ENCODE results near the gene FABP7. TPM values are rescaled to one million over a fixed set of nuclear protein-coding genes. Genes with fewer than 3 reads are reported as not detected.
"Not testable (repeated sequence)": the region's sequence is repeated elsewhere in the genome, so short reads cannot be mapped to it uniquely, and the experiment has no call there.

FABP7 gene
- total and polyA plus RNA-seq, 5 donors from 2014 or later = not detected

DNA sequence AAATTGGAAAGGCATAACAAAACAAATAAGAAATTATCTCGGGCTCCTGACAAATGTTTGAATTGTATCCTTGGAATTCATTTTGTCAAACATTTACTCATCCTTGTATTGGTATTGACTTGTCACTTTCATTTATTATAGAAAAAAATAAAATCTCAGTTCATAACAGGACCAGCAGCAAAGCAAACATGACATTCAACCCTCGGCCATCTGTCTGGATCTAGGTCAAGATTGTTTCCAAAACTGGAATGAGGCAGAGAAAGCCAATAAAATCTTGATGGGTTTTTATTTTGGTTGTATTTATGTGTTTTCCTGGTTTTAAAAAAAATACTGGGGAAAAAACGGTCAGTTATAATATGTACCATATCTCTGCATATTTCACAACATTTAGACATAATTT lies 42.9 kb upstream of the FABP7 start:
- Mint-ChIP-seq H3K9me3 (peaks cover 0 to 3% (median 0%) of the 10 kb centered on the region in 7 donors), H3K27ac (no peak overlapping the region), H3K36me3 (no peaks in the 10 kb centered on the region), H3K4me1 (no peaks in the 10 kb centered on the region), H3K4me3 (no peak overlapping the region), H3K27me3 (no peaks in the 10 kb centered on the region)
- ATAC-seq (ENCODE audit: low read depth in 2 of 2) (no peak), DNase-seq (no peak)
- Histone ChIP-seq H3K4me1 (ENCODE audit: control insufficient read depth, insufficient read depth, low read length, poor library complexity, severe bottlenecking) (no peaks in the 10 kb centered on the region), H3K36me3 (ENCODE audit: control insufficient read depth, insufficient read depth, low read length) (no peaks in the 10 kb centered on the region), H3K27me3 (ENCODE audit: control insufficient read depth, insufficient read depth, low read length) (no peaks in the 10 kb centered on the region), H3K4me3 (ENCODE audit: low read depth, low read length) (no peak overlapping the region), H3K9me3 (ENCODE audit: control insufficient read depth in 2 of 2, low read length in 2 of 2) (no peaks in the 10 kb centered on the region), H3K27ac (ENCODE audit: insufficient read depth, low read length, poor library complexity, severe bottlenecking) (no peak overlapping the region)

DNA sequence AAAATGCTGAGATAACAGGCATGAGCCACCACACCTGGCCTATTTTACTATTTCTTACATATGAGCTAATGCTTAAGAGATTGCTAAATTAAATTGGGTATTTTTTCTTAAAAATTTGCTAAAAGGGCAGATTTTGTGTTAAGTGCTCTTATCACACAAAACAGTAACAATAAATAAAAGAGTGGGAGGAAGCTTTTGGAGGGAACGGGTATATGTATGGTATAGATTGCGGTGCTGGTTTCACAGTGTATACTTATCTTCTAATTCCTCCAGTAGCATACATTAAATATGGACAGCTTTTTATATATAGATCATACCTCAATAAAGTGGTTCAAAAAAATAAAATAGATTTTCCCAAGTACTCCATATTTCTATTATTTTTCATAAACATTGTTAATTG lies 39.4 kb upstream of the FABP7 start:
- Mint-ChIP-seq H3K9me3 (peaks cover 0 to 4% (median 0%) of the 10 kb centered on the region in 7 donors), H3K36me3 (no peaks in the 10 kb centered on the region), H3K4me1 (no peaks in the 10 kb centered on the region), H3K4me3 (no peak overlapping the region), H3K27ac (no peak overlapping the region), H3K27me3 (no peaks in the 10 kb centered on the region)
- ATAC-seq (ENCODE audit: low read depth in 2 of 2) = no peak
- DNase-seq = no peak
- no peak overlapping the region for H3K27ac ChIP-seq (ENCODE audit: insufficient read depth, low read length, poor library complexity, severe bottlenecking)
- no peaks in the 10 kb centered on the region for H3K4me1 ChIP-seq (ENCODE audit: control insufficient read depth, insufficient read depth, low read length, poor library complexity, severe bottlenecking)
- H3K9me3 ChIP-seq (ENCODE audit: control insufficient read depth in 2 of 2, low read length in 2 of 2) = no peaks in the 10 kb centered on the region
- H3K27me3 ChIP-seq (ENCODE audit: control insufficient read depth, insufficient read depth, low read length) = no peaks in the 10 kb centered on the region
- no peak overlapping the region for H3K4me3 ChIP-seq (ENCODE audit: low read depth, low read length)
- no peaks in the 10 kb centered on the region for H3K36me3 ChIP-seq (ENCODE audit: control insufficient read depth, insufficient read depth, low read length)

DNA sequence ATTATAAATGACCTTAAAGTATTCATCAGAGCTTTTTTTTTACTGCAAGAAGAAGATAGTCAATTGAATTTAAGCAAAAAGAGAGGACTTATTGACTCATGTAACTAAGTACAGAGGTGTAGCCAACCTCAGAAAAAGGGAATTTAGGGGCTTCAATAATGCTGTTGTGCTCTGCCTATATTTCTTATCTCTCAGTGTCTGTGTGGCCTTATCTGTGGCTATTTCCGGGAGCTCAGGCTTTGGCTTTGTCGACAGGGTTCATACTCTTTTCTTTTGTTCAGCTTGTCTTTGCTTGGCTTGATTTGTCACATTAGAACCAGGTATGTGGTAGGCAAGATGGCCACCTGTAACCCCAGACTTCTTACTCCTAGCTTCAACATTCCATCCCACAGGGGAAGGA lies 38.6 kb upstream of the FABP7 start:
- Histone ChIP-seq H3K36me3 (ENCODE audit: control insufficient read depth, insufficient read depth, low read length) (no peaks in the 10 kb centered on the region), H3K4me3 (ENCODE audit: low read depth, low read length) (no peak overlapping the region), H3K27me3 (ENCODE audit: control insufficient read depth, insufficient read depth, low read length) (no peaks in the 10 kb centered on the region), H3K27ac (ENCODE audit: insufficient read depth, low read length, poor library complexity, severe bottlenecking) (no peak overlapping the region), H3K4me1 (ENCODE audit: control insufficient read depth, insufficient read depth, low read length, poor library complexity, severe bottlenecking) (no peaks in the 10 kb centered on the region), H3K9me3 (ENCODE audit: control insufficient read depth in 2 of 2, low read length in 2 of 2) (no peaks in the 10 kb centered on the region)
- no peak overlapping the region for H3K27ac Mint-ChIP-seq
- H3K36me3 Mint-ChIP-seq = no peaks in the 10 kb centered on the region
- H3K9me3 Mint-ChIP-seq = peaks cover 0 to 4% (median 0%) of the 10 kb centered on the region in 7 donors
- ATAC-seq (ENCODE audit: low read depth in 2 of 2) = no peak
- no peaks in the 10 kb centered on the region for H3K4me1 Mint-ChIP-seq
- no peak overlapping the region for H3K4me3 Mint-ChIP-seq
- no peaks in the 10 kb centered on the region for H3K27me3 Mint-ChIP-seq
- DNase-seq = no peak

GRCh38 chr6:122744247-122744646 lies 35.3 kb upstream of the FABP7 start:
- DNase-seq; H3K27ac ChIP-seq (ENCODE audit: insufficient read depth, low read length, poor library complexity, severe bottlenecking); H3K36me3 Mint-ChIP-seq; H3K4me3 Mint-ChIP-seq; H3K36me3 ChIP-seq (ENCODE audit: control insufficient read depth, insufficient read depth, low read length); H3K9me3 Mint-ChIP-seq; H3K4me3 ChIP-seq (ENCODE audit: low read depth, low read length); ATAC-seq (ENCODE audit: low read depth in 2 of 2); H3K27me3 ChIP-seq (ENCODE audit: control insufficient read depth, insufficient read depth, low read length); H3K4me1 Mint-ChIP-seq; H3K4me1 ChIP-seq (ENCODE audit: control insufficient read depth, insufficient read depth, low read length, poor library complexity, severe bottlenecking); H3K9me3 ChIP-seq (ENCODE audit: control insufficient read depth in 2 of 2, low read length in 2 of 2); H3K27me3 Mint-ChIP-seq; H3K27ac Mint-ChIP-seq: not testable (repeated sequence)

GRCh38 chr6:122744856-122745255 lies 34.7 kb upstream of the FABP7 start:
- H3K4me1 Mint-ChIP-seq; H3K4me3 ChIP-seq (ENCODE audit: low read depth, low read length); H3K27me3 Mint-ChIP-seq; H3K27me3 ChIP-seq (ENCODE audit: control insufficient read depth, insufficient read depth, low read length); H3K9me3 ChIP-seq (ENCODE audit: control insufficient read depth in 2 of 2, low read length in 2 of 2); ATAC-seq (ENCODE audit: low read depth in 2 of 2); H3K36me3 Mint-ChIP-seq; H3K27ac Mint-ChIP-seq; H3K36me3 ChIP-seq (ENCODE audit: control insufficient read depth, insufficient read depth, low read length); DNase-seq; H3K4me1 ChIP-seq (ENCODE audit: control insufficient read depth, insufficient read depth, low read length, poor library complexity, severe bottlenecking); H3K9me3 Mint-ChIP-seq; H3K4me3 Mint-ChIP-seq; H3K27ac ChIP-seq (ENCODE audit: insufficient read depth, low read length, poor library complexity, severe bottlenecking): not testable (repeated sequence)

DNA sequence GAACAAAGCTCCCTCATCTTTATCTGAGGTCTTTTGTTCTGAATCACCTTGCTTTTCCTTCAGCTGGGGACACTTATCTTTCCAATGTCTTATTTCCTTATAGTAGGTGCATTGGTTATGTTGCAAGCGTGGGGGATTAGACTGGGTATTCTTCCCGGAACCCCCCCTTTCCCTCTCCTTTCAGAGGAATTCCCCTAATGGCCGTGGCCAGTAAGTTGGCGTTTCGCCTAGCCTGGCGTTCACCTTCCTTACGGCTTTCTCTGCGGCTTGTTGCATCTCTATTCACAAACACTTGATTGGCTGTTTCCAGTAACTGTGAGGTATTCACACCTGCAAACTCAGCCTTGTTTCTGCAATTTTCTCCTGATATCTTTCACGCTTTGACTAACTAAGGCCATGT lies 32.8 kb upstream of the FABP7 start:
- Histone ChIP-seq H3K9me3 (ENCODE audit: control insufficient read depth in 2 of 2, low read length in 2 of 2) (no peaks in the 10 kb centered on the region), H3K27me3 (ENCODE audit: control insufficient read depth, insufficient read depth, low read length) (no peaks in the 10 kb centered on the region), H3K27ac (ENCODE audit: insufficient read depth, low read length, poor library complexity, severe bottlenecking) (no peak overlapping the region), H3K36me3 (ENCODE audit: control insufficient read depth, insufficient read depth, low read length) (no peaks in the 10 kb centered on the region), H3K4me1 (ENCODE audit: control insufficient read depth, insufficient read depth, low read length, poor library complexity, severe bottlenecking) (no peaks in the 10 kb centered on the region), H3K4me3 (ENCODE audit: low read depth, low read length) (no peak overlapping the region)
- Mint-ChIP-seq H3K4me1 (peaks cover 0 to 8% (median 6%) of the 10 kb centered on the region in 4 donors), H3K27ac (no peak overlapping the region), H3K4me3 (no peak overlapping the region), H3K9me3 (peaks cover 0 to 8% (median 3%) of the 10 kb centered on the region in 7 donors), H3K27me3 (no peaks in the 10 kb centered on the region), H3K36me3 (no peaks in the 10 kb centered on the region)
- DNase-seq = no peak
- no peak for ATAC-seq (ENCODE audit: low read depth in 2 of 2)

GRCh38 chr6:122747573-122747972 lies 31.9 kb upstream of the FABP7 start:
- no peak overlapping the region for H3K27ac Mint-ChIP-seq
- H3K27me3 ChIP-seq (ENCODE audit: control insufficient read depth, insufficient read depth, low read length) = no peaks in the 10 kb centered on the region
- no peak overlapping the region for H3K4me3 ChIP-seq (ENCODE audit: low read depth, low read length)
- H3K36me3 Mint-ChIP-seq = no peaks in the 10 kb centered on the region
- H3K27ac ChIP-seq (ENCODE audit: insufficient read depth, low read length, poor library complexity, severe bottlenecking) = no peak overlapping the region
- H3K27me3 Mint-ChIP-seq = no peaks in the 10 kb centered on the region
- H3K4me1 ChIP-seq (ENCODE audit: control insufficient read depth, insufficient read depth, low read length, poor library complexity, severe bottlenecking) = no peaks in the 10 kb centered on the region
- H3K4me1 Mint-ChIP-seq = peaks cover 0 to 13% (median 7%) of the 10 kb centered on the region in 4 donors
- no peaks in the 10 kb centered on the region for H3K9me3 ChIP-seq (ENCODE audit: control insufficient read depth in 2 of 2, low read length in 2 of 2)
- ATAC-seq (ENCODE audit: low read depth in 2 of 2) (no peak), DNase-seq (no peak)
- no peak overlapping the region for H3K4me3 Mint-ChIP-seq
- no peaks in the 10 kb centered on the region for H3K36me3 ChIP-seq (ENCODE audit: control insufficient read depth, insufficient read depth, low read length)
- peaks cover 0 to 8% (median 3%) of the 10 kb centered on the region in 7 donors for H3K9me3 Mint-ChIP-seq

GRCh38 chr6:122748945-122749344 lies 30.6 kb upstream of the FABP7 start:
- not testable (repeated sequence) for H3K27ac Mint-ChIP-seq; DNase-seq; H3K27me3 Mint-ChIP-seq; H3K9me3 ChIP-seq (ENCODE audit: control insufficient read depth in 2 of 2, low read length in 2 of 2); H3K27ac ChIP-seq (ENCODE audit: insufficient read depth, low read length, poor library complexity, severe bottlenecking); H3K4me1 ChIP-seq (ENCODE audit: control insufficient read depth, insufficient read depth, low read length, poor library complexity, severe bottlenecking); H3K9me3 Mint-ChIP-seq; H3K36me3 ChIP-seq (ENCODE audit: control insufficient read depth, insufficient read depth, low read length); ATAC-seq (ENCODE audit: low read depth in 2 of 2); H3K27me3 ChIP-seq (ENCODE audit: control insufficient read depth, insufficient read depth, low read length); H3K36me3 Mint-ChIP-seq; H3K4me3 Mint-ChIP-seq; H3K4me3 ChIP-seq (ENCODE audit: low read depth, low read length)
- H3K4me1 Mint-ChIP-seq = peaks cover 0 to 13% (median 7%) of the 10 kb centered on the region in 4 donors
